ENCODE results near the gene FADS3. TPM values are rescaled to one million over a fixed set of nuclear protein-coding genes. Genes with fewer than 3 reads are reported as not detected.
A peak's percentile ranks its signal among the peaks of the same experiment; 100 is the strongest.

The FADS3 gene
- total RNA-seq, 4 donors from 2014 or later, result 9.5 to 76.7 (median 18.4) TPM

DNA sequence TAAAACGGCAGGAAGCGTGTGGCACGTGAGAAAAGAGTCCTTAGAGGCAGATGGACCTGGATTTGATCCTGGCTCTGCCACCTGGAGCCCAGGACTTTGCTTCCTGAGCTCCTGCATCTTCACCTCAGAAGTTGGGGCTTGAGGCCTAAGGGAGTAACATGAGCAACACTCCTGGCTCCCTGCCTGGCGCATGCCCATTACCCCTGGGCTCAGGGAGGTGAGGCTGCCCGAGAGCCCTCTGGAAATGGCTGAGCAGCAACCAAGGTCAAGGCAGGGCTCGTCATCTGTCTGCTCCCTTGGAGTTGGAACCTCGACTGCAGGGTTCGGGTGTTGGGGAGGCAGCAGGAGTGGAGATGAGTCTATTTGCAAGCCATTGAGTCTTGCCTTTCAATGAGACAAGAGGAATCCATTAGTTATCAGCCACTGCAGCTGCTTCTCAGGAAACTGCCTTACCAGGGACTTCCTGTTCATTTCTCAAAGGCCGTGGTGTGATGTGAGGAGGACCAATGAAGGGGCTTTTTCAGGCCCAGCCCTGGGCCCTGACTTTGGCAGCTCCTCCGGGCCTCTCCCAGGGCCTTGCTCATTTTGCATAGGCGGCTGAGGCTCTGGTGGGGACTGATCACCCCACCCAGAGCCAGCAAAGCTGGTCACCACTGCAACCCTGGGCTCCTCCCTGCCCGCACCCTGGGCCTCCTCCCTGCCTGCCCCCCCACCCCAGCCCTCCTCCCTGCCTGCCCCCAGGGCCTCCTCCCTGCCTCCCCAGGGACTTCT, 56.9 kb downstream of the FADS3 start:
- peak in 1 of 3 donors; percentile 22 for DNase-seq

DNA sequence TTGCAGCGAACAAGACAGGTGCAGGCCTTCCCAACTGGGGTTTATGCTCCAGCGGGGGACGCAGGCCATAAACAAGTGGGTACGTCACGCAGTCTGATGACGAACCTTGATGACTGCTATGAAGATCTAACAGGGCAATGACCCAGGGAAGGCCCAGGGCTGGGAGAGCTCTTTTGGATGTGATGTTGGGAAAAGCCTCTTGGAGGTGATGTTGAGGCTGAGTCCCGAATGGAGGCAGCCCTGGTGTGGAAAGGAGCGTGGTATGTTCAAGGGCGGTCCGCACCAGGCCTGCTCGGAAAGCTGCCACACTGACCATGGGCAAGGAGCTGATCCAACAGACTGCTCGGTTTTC, 57.4 kb downstream of the FADS3 start:
- H3K27ac ChIP-seq, result peak overlapping the region in 3 of 4 donors; percentile 49 to 73 (median 55)
- no peaks in the 10 kb centered on the region for H3K27me3 ChIP-seq
- H3K4me3 ChIP-seq, result no peak overlapping the region
- no peak for TF ChIP-seq POLR2A (IDR thresholded peaks at IDR 0.05)
- TF ChIP-seq, protein P1, sequence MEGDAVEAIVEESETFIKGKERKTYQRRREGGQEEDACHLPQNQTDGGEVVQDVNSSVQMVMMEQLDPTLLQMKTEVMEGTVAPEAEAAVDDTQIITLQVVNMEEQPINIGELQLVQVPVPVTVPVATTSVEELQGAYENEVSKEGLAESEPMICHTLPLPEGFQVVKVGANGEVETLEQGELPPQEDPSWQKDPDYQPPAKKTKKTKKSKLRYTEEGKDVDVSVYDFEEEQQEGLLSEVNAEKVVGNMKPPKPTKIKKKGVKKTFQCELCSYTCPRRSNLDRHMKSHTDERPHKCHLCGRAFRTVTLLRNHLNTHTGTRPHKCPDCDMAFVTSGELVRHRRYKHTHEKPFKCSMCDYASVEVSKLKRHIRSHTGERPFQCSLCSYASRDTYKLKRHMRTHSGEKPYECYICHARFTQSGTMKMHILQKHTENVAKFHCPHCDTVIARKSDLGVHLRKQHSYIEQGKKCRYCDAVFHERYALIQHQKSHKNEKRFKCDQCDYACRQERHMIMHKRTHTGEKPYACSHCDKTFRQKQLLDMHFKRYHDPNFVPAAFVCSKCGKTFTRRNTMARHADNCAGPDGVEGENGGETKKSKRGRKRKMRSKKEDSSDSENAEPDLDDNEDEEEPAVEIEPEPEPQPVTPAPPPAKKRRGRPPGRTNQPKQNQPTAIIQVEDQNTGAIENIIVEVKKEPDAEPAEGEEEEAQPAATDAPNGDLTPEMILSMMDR (IDR thresholded peaks at IDR 0.05), result no peak
- no peaks in the 10 kb centered on the region for H3K9me3 ChIP-seq
- DNase-seq, result no peak
- peaks cover 0 to 7% (median 0%) of the 10 kb centered on the region in 3 donors for H3K36me3 ChIP-seq
- peaks cover 0 to 33% (median 4%) of the 10 kb centered on the region in 4 donors for H3K4me1 ChIP-seq

More for the DNA sequence above, 56.9 kb downstream of the FADS3 start:
- Histone ChIP-seq H3K4me3 (no peak overlapping the region), H3K36me3 (peaks cover 0 to 9% (median 0%) of the 10 kb centered on the region in 3 donors), H3K9me3 (no peaks in the 10 kb centered on the region), H3K27me3 (no peaks in the 10 kb centered on the region), H3K4me1 (peaks cover 0 to 28% (median 3%) of the 10 kb centered on the region in 4 donors), H3K27ac (peak overlapping the region; percentile 25 to 73 (median 52))
- TF ChIP-seq, protein P1 (IDR thresholded peaks at IDR 0.05), result no peak
- no peak for TF ChIP-seq POLR2A (IDR thresholded peaks at IDR 0.05)

DNA sequence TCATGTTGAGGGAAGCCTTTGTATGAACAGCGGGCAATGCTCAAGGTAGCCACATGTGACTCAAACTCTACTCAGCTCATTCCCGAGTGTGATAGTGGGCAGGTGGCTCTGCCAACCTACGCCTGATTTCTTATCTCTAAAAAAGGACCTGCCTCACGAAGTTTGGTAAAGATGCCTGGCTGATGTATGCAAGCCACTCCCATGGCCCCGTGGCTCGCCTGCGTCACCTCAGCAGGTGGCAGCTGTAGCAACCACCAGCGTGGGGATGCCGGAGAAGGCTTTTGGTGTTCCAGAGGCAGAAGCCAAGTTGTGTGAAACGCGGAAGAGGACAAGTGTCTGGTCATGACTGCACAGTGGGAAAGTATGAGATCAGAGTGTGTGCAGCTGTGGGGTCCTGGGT, 57.9 kb downstream of the FADS3 start:
- no peak for DNase-seq
- no peak overlapping the region for H3K27ac ChIP-seq
- H3K36me3 ChIP-seq, result peaks cover 0 to 3% (median 0%) of the 10 kb centered on the region in 3 donors

DNA sequence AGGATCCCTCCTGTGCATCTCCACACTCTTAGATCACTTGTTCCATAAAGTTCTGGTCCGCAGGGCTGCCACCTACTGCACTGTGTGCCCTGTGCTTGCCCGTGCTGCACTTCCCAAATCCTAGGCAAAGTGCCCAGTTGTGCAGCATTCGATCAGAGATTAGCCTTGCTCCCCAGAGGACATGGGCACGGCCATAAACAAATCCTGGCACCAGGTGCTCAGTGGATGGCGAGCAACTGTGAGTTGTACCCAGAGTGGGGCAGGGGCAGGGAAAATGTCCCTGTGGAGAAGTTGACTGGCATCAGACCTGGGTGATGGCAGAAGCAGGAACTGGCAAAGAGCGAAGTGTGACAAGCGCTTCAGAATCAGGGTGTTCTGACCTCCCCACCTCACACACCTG, 58.6 kb downstream of the FADS3 start:
- Histone ChIP-seq H3K27me3 (no peaks in the 10 kb centered on the region), H3K9me3 (no peaks in the 10 kb centered on the region), H3K4me3 (no peak overlapping the region), H3K4me1 (peaks cover 0 to 35% (median 10%) of the 10 kb centered on the region in 4 donors), H3K36me3 (no peaks in the 10 kb centered on the region), H3K27ac (no peak overlapping the region)
- no peak for TF ChIP-seq POLR2A (IDR thresholded peaks at IDR 0.05)
- DNase-seq, result no peak

More for the DNA sequence above, 57.9 kb downstream of the FADS3 start:
- no peaks in the 10 kb centered on the region for H3K27me3 ChIP-seq
- H3K4me1 ChIP-seq, result peaks cover 0 to 35% (median 6%) of the 10 kb centered on the region in 4 donors
- H3K4me3 ChIP-seq, result no peak overlapping the region
- no peak for TF ChIP-seq POLR2A (IDR thresholded peaks at IDR 0.05)
- H3K9me3 ChIP-seq, result no peaks in the 10 kb centered on the region

DNA sequence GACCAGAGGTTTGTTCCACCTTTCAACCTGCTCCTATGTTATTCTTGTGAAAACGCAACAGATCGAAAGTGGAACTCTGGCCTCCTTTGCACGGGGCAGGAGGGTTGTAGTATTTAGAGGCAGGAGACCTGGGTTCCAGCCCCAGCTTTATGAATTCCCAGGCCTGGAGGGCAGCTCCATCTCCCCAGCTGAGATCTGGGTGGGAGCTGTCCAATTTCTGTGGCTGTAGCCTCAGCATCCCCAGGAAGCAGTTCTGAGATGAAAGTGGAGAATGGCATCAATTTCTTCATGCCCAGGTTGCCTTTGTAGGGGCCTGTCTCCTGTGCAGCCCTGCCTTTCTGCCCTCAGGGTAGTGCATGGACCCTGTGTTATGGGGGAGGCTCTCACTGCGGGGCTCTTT, 59.1 kb downstream of the FADS3 start:
- TF ChIP-seq POLR2A (IDR thresholded peaks at IDR 0.05), result no peak
- TF ChIP-seq, protein P1 (IDR thresholded peaks at IDR 0.05), result no peak

DNA sequence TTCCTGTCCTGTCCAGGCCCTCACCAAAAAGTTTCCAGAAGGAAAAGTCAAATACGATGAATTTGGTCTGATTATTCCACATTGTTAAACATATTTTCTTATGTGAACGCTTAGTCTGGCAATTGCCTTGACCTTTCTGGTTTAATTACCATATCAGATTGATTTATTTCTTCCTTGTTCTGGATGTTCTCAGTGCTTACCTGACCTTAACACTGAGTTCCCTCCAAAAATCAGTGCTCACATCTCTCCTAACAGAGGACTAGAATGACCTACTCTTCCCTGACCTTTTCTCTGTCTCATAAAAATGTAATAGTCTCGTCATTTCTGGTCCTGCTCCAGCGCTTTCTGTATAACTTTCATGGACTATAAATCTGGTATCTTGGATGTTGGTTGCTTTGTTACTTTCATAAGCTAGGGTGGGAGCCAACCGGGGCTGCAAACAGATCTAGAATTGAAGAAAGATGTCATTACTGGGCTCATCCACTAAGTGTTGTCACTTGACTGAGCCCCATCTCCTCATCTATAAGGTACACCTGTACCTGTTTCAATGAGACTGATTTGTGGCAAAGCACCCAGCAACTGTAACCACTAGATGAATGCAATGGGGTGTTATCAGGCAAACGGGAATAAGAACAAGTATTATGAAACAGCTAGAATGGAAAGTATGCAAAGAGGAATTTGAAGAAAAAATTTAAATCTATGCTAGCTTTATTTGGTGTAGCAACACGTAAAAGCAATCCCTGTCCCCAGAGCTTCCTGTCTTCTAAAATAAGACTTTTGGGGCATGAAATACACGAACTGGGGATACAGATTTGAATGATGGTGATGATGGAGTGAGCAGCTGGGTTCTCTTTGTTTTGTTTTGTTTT, 60.9 kb downstream of the FADS3 start:
- H3K4me3 ChIP-seq, result peak overlapping the region in 1 of 4 donors; percentile 59
- peaks cover 0 to 43% (median 11%) of the 10 kb centered on the region in 4 donors for H3K4me1 ChIP-seq
- H3K9me3 ChIP-seq, result no peaks in the 10 kb centered on the region
- no peak for TF ChIP-seq POLR2A (IDR thresholded peaks at IDR 0.05)
- TF ChIP-seq, protein P1 (IDR thresholded peaks at IDR 0.05), result no peak
- H3K27me3 ChIP-seq, result no peaks in the 10 kb centered on the region
- H3K36me3 ChIP-seq, result no peaks in the 10 kb centered on the region
- H3K27ac ChIP-seq, result peak overlapping the region in 3 of 4 donors; percentile 39 to 92 (median 42)
- no peak for DNase-seq

More for the DNA sequence above, 59.1 kb downstream of the FADS3 start:
- no peak for DNase-seq
- peaks cover 0 to 41% (median 11%) of the 10 kb centered on the region in 4 donors for H3K4me1 ChIP-seq
- no peaks in the 10 kb centered on the region for H3K27me3 ChIP-seq
- no peaks in the 10 kb centered on the region for H3K9me3 ChIP-seq
- no peak overlapping the region for H3K27ac ChIP-seq
- H3K36me3 ChIP-seq, result no peaks in the 10 kb centered on the region
- no peak overlapping the region for H3K4me3 ChIP-seq

All from Peyer's patch (tissue), 4 donors.